Stimulated activated CD8-positive, alpha-beta memory T cell treated with anti-CD3 and anti-CD28 coated beads, Interleukin-7, amount 100 ng/mL, for 48 hours (primary cell): ENCODE results near the gene SLC25A12.

Experiments
- DNase-seq, 2 donors: peaks; one replicate each; pipeline ENCODE4 v3.0.0-alpha.2; 2020; ENCODE audit warnings: low read depth in 1 of 2; ENCODE audit errors: extremely low read depth in 1 of 2

The SLC25A12 gene

GRCh38 chr2:171735991-171736710, 157.9 kb downstream of the SLC25A12 start:
- DNase-seq, result no peak
